Cardiac muscle cell (in vitro differentiated cells and primary cell): Measurements from ENCODE around the gene ACTR2. TPM values are rescaled to one million over a fixed set of nuclear protein-coding genes. Genes with fewer than 3 reads are reported as not detected.
A peak's percentile ranks its signal among the peaks of the same experiment; 100 is the strongest.

Source experiments
- DNase-seq, 2 donors: peaks; one replicate each; pipeline versions ENCODE4 v3.0.0 to v3.0.0-alpha.2; 2010 to 2017; ENCODE audit warnings: low read depth in 1 of 2, low spot score in 1 of 2
- H3K27ac ChIP-seq: fragments of 200-600 bp; sonication (generic); 2 replicates; pipeline ENCODE4 v1.5.1; 2016
- H3K27me3 ChIP-seq: fragments of 200-600 bp; sonication (generic); 2 replicates; pipeline ENCODE4 v1.6.0; 2016; ENCODE audit warnings: control low read depth
- H3K36me3 ChIP-seq: fragments of 200-600 bp; sonication (generic); 2 replicates; pipeline ENCODE4 v1.5.1; 2016; ENCODE audit warnings: control low read depth
- H3K4me1 ChIP-seq: fragments of 200-600 bp; sonication (generic); 2 replicates; pipeline ENCODE4 v1.8.1; 2017; ENCODE audit warnings: low read depth, mild to moderate bottlenecking, mixed run types
- H3K4me3 ChIP-seq: fragments of 200-600 bp; sonication (generic); 2 replicates; pipeline ENCODE4 v1.5.1; 2016; ENCODE audit warnings: mild to moderate bottlenecking
- H3K9me3 ChIP-seq: fragments of 200-600 bp; sonication (generic); 2 replicates; pipeline ENCODE4 v1.5.1; 2017; ENCODE audit warnings: low read depth, mild to moderate bottlenecking, control low read depth
- CTCF ChIP-seq: IDR thresholded peaks from 2 replicates; pipeline ENCODE4 v1.5.1; 2012; ENCODE audit warnings: low read depth, mild to moderate bottlenecking, low read length
- polyA plus RNA-seq: library from polyadenylated mRNA; unstranded; fragments of >200 nt; fragmentation: Nextera tagmentation; extraction: Ambion mirVana; gene quantifications from 2 replicates; pipeline ENCODE4 v1.2.1, GENCODE V29; 2016
- total RNA-seq: library from RNA; depleted of rRNA; stranded (reverse); fragments of >200 nt; gene quantifications from 2 replicates; pipeline ENCODE4 v1.2.3, GENCODE V29; 2016

ACTR2 gene
- total and polyA plus RNA-seq, 2 experiments from 2014 or later, result 29.5 to 39.3 TPM

DNA sequence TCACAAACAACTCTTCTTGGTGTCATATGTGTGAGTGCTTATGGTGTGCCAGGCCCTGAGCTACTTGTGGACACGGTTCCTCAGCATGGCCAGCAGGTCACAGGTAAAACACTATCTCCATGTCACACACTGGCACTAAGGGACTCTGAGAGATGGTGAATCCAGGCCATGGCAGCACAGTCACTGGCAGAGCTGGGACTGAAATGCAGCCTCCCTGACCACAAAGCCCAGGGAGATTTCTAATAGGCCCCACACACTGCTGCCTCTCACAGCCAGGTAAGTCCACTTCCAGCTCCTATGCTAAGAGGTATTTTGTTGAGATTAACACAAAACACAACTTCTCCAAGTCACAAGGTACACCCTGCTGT, 92.0 kb downstream of the ACTR2 start:
- no peak overlapping the region for H3K27ac ChIP-seq
- DNase-seq, result no peak
- no peaks in the 10 kb centered on the region for H3K27me3 ChIP-seq

GRCh38 chr2:65320042-65320725, 92.6 kb downstream of the ACTR2 start:
- H3K4me3 ChIP-seq, result no peak overlapping the region
- H3K4me1 ChIP-seq, result no peaks in the 10 kb centered on the region
- peak in 1 of 2 donors; percentile 84 for DNase-seq
- no peaks in the 10 kb centered on the region for H3K27me3 ChIP-seq
- peaks cover 6% of the 10 kb centered on the region for H3K36me3 ChIP-seq
- peak; percentile 60 for TF ChIP-seq CTCF
- H3K9me3 ChIP-seq, result no peaks in the 10 kb centered on the region
- H3K27ac ChIP-seq, result no peak overlapping the region

More for the DNA sequence above, 92.0 kb downstream of the ACTR2 start:
- H3K36me3 ChIP-seq, result peaks cover 6% of the 10 kb centered on the region
- no peak overlapping the region for H3K4me3 ChIP-seq
- no peak for TF ChIP-seq CTCF
- H3K9me3 ChIP-seq, result no peaks in the 10 kb centered on the region
- H3K4me1 ChIP-seq, result no peaks in the 10 kb centered on the region

Other genes with a start within 250 kb of the ACTR2 start
- gene SLC1A4, start 238.4 kb upstream of the ACTR2 start, total RNA-seq, result 31.7 and 46.8 TPM in 2 replicates
- 34.2 and 37.1 TPM in 2 replicates for gene SLC1A4, start 238.4 kb upstream of the ACTR2 start, polyA plus RNA-seq
- gene CEP68, start 171.4 kb upstream of the ACTR2 start, total RNA-seq, result 17.2 and 28.3 TPM in 2 replicates
- gene CEP68, start 171.4 kb upstream of the ACTR2 start, polyA plus RNA-seq, result 17.6 and 29.4 TPM in 2 replicates
- gene RAB1A, start 97.7 kb upstream of the ACTR2 start, total RNA-seq, result 47.1 and 59.1 TPM in 2 replicates
- gene RAB1A, start 97.7 kb upstream of the ACTR2 start, polyA plus RNA-seq, result 216 and 233 TPM in 2 replicates
- gene SPRED2, start 204.8 kb downstream of the ACTR2 start, total RNA-seq, result 11.7 and 14.7 TPM in 2 replicates
- gene SPRED2, start 204.8 kb downstream of the ACTR2 start, polyA plus RNA-seq, result 18.4 and 18.9 TPM in 2 replicates